ENCODE measurements around the gene MATR3.

Gene MATR3

DNA sequence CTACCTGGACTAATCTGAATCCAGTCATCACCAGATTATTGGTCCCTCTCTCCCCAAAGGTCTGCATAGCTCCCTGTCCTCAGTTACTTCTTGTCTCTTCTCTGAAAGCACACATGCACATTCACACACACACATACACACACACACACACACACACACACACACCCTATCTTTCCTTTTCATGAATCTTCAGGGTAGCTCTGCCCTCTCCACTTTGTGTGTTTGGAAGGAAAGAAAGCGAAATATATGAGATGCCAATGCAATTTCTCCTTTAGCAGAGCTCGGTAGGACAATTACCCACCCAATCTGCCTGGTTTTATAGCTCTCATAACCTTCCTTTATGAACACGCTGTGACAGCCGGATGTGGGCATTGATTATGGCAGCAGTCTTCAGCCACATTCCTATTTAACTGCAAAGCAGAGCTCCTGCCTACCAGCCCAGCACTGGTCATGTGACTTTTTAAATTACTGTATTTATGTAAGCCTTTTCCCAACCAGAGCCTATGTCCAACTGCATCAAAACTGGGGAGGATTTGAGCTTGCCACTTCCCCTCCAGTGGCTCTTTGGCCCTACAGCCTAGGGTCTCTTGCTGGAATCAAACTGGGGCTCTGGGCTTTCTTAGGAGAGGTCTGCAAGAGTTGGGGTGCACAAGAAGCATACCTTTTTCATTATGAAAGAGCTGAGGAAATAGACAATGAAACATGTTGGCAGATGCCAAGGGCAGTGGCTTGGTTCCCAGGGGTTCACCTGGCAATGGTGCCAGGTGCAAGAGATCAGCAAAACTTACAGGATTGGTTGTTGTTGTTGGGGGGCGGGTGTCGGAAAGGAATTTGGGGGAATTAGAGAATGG is 20.8 kb upstream of the MATR3 start:
- peak; percentile 66 for DNase-seq

DNA sequence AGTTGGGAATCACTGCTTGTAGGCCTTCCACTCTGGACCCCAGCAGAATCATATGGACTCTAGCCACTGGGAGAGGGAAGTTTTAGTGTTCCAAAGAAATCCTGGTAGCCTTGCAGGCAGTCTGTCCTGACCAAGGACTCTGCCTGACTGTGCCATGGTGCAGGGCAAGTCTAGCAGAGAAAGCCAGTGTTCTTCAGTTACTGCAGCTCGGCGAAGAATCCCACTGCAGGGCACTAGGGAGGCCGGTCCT is 20.3 kb upstream of the MATR3 start:
- DNase-seq: no peak

DNA sequence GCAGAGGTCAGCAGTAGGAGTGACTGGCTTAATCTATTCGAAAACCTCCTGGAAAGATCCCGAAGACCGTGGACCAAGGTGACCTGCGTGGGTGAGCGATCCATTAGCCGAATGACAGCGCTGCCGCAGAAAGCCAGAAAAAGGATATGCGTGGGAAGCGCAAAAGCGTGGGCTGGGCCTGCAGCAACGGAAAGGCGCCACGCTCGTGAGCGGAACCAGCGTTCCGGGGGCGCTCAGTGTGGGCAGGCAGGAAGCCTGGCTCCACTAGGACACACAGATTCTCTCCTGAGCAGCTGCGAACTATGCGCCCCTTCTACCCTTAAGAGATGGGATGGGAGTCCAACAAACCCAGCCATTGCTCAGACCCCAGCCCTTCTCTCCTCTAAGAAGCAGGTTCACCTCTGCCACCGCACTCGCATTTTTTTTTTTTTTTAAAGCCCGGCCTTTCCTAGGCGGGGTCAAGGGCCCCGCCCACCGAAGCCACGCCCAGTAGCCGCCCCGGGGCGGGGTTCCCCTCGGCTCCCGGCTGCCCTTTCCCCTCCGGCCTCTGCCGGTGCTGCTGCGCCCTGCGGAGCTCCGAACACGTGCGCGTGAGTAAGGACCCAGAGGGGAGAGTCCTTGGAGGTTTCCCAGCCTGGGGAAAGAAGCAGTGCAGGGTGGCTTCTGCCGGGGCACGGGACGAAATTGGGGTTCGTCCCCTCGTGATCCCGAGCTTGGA is 19.8 kb upstream of the MATR3 start:
- peak; percentile 84 for DNase-seq

DNA sequence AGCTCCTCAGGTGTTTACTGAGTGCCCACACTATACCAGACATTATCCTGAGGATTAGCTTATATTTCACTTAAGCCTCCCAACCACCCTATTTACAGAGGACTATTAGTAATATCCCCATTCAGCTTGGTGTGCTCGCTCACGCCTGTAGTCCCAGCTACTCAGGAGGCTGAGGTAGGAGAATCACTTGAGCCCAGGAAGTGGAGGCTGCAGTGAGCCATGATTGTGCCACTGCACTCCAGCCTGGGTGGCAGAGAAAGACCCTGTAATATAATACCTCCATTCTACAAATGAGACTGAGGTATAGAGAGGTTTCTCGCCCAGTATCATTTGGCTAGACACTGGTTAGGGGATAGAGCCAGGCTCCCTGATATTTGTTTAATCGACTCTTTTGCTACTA is 18.0 kb upstream of the MATR3 start:
- no peak for DNase-seq

- no peak for DNase-seq
These were observed 17.6 kb upstream of the MATR3 start for GRCh38 chr5:139275956-139276355.

GRCh38 chr5:139276426-139276825 is 17.1 kb upstream of the MATR3 start:
- DNase-seq: no peak

DNA sequence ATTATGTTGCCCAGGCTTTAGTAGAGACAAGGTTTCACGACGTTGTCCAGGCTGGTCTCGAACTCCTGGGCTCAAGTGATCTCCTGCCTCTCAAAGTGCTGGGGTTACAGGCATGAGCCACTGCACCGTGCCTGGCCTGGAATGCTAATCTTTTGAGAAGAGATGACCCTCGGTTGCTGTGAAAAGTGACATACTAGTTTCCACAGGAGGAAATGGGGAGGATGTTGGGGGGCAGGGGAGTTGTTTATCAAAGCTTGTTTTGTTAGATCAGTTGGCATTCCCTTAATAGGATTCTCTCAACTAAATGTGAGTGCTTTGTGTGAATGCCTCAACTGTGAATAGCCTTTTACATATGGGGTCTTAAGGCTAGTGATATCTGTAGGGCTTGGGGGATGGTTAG is 16.4 kb upstream of the MATR3 start:
- DNase-seq: no peak

DNA sequence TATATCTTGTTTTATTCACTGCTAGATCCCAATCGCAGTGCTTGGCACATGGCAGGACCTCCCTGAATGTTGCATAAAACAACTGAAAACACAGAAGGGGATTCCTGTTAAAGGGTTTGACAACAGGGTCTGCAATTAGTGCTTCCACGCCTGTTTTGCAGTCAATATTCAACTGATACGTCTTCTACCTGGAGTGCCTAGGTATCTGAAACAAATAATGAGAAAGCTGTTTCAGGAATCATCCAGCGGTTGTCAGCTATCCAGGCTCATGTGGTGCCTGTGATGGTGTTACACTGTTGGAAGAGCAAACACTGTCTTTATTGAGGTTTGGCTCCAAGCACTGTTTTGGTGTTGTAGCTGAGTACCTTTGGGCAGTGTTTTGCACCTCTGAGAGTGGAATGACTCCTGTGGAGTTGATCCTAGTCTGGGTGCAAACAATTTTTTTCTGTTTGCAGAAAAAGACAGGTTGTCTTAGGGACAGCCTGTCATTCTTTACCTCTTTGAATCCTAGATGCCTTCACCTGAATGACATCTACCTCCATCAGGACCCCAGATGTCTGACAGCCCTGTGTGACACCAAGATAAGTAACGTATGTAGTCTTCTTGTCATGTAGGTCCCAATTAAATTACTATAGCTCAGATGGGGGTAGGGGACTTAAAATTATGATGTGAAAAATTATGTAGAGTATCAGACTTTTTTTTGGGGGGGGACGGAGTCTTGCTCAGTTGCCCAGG is 14.8 kb upstream of the MATR3 start:
- DNase-seq: no peak

- DNase-seq: peak; percentile 28
These were observed 11.4 kb upstream of the MATR3 start for GRCh38 chr5:139282197-139282557.

GRCh38 chr5:139283252-139284166 is 10.0 kb upstream of the MATR3 start:
- DNase-seq: no peak

- DNase-seq: no peak
These were observed 9.2 kb upstream of the MATR3 start for GRCh38 chr5:139284295-139284694.

GRCh38 chr5:139285651-139286392 is 7.7 kb upstream of the MATR3 start:
- no peak for DNase-seq

- DNase-seq: no peak
These were observed 5.5 kb upstream of the MATR3 start for GRCh38 chr5:139287890-139288635.

GRCh38 chr5:139291051-139291450 is 2.5 kb upstream of the MATR3 start:
- no peak for DNase-seq

DNA sequence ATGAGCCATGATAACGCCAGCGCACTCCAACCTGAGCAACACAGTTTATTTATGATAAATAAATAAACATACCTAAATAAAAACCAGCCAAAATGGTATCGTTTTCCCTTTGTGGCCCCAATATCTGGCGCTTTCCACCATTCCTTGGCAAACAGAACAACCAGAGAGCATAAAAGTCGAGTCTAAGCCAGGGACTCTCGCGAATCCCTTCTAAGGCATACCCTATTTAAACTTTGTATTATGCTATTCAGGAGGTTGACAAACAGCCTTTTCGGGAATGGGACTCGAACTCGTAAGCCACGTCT is 386 bp upstream of the MATR3 start:
- DNase-seq: no peak

DNA sequence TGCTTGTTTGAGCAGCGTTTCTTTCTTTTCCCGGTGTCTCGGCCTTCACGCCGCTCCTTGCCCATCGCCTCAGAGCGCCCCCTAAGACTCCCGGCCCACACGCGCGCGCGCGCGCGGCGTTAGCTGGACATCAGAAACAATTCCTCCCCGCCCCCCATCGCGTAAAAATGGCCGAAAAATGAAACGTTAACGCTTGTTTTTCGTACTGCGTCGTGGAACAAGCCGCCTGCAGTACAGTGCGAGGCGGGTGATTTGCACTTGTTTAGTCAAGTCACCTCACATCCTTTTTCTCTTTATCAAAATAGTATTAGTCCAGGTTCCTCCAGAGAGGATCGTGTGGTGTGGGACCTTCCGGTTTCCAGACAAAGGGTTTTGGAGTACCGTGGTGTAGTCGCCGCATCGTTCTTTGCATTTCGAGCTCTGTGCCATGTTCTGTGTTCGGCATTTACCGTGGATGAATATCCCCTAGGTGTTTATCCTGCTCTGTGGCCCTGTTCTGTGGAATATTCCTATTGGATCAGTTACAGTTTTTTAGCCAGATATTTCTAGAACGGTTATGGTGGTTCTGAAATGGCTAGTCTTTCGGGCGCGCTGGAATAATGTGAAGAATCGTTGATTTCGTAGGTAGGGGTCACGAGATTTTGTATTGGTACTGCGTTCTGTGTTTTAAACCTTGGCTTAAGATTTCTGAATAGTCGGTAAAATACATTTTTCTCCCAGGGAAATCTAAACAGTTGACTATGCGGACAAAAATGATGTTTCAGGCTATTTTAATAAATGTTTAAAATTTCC is 1.0 kb downstream of the MATR3 start:
- DNase-seq: peak; percentile 82

DNA sequence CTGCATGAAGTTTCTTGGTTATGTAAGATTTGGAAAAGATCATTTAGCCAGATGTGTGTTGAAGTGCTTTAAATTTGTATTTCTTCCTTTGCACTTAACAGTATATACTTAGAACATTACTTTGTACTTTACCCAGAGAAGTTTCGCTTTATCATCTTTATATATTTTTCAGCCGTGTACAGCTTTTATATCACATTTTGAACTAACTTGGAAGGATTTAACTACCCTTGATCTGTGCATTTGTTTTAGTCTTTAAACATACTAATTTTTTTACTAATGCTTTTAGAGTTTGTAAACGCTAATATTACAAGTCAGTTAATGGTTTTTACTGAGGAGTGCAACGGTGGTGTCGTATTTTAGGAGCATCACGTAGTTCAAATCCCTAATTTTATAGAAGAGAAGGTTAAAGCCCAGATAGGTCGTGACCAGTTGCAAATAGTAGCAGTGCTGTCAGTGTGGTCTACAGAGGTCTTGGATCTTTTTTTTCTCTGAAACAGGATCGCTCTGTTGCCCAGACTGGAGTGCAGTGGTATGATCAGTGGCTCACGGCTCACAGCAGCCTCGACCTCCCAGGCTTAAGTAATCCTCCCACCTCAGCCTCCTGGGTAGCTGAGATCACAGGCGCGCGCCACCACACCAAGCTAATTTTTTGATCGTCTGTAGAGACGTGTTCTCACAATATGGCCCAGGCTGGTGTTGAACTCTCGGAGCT is 2.0 kb downstream of the MATR3 start:
- no peak for DNase-seq

- no peak for DNase-seq
These were observed 2.7 kb downstream of the MATR3 start for GRCh38 chr5:139296198-139296597.

DNA sequence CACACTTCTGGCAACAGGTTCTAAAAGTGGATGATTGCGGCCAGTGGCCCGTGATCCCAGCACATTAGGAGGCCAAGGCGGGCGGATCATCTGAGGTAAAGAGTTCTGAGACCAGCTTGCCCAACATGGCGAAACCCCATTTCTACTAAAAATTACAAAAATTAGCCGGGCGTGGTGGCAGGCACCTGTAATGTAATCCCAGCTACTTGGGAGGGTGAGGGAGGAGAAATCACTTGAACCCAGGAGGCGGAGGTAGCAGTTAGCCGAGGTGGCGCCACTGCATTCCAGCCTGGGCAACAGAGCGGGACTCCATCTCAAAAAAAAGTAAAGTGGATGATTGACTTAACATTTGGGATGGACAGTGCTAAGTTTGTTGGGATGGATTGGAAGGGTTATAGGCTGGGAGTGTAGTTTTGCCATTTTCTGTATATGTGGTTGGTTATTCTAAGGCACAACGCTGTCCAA is 3.4 kb downstream of the MATR3 start:
- DNase-seq: no peak

All from fibroblast of skin of back (primary cell).